Stimulated activated CD8-positive, alpha-beta memory T cell treated with anti-CD3 and anti-CD28 coated beads, Interleukin-12 subunit alpha, Interleukin-12 subunit beta, amount 100 ng/mL, for 24 hours (primary cell): ENCODE measurements around the gene TLE1.
"Not testable (repeated sequence)": the region's sequence is repeated elsewhere in the genome, so short reads cannot be mapped to it uniquely, and the experiment has no call there.

Source experiments
- DNase-seq: peaks from one replicate; pipeline ENCODE4 v3.0.0-alpha.2; 2020; ENCODE audit errors: extremely low read depth

TLE1 gene

DNA sequence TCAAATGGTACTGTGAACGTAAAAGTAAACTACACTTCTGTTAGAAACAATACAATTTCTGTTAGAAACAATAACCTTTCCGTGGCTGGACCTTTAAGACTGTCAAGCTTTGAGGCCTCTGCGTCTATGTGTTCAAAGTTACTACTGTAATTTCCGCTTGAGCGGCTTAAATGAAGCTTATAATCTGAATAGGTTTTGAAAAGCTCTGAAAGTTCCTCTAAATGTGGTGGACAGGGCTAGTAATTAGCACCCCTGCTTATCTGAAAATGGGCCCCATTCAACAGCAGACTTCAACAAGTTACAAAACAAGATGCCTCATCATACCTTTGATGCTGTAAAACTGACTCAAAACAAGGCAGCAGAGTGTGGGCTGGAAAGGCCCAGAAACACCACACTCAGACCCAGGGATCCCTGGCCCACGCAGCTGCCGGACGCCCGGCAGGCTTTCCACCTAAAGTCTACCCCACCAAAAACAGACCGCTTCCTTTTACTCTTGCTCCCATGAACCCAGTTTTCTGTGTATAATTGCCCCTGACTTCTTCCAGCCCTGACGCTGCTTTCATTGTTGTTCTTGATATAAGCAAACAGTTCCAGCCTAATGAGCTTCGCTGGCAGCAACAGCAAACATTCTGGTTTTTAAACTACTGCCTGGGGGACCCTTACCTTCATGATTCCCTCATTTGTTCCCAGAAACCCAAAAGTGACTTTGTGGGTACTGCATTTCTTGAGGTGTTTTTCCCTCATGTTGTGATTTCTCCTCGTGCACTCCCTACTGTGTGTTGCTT lies 66.7 kb downstream of the TLE1 start:
- DNase-seq, result no peak

DNA sequence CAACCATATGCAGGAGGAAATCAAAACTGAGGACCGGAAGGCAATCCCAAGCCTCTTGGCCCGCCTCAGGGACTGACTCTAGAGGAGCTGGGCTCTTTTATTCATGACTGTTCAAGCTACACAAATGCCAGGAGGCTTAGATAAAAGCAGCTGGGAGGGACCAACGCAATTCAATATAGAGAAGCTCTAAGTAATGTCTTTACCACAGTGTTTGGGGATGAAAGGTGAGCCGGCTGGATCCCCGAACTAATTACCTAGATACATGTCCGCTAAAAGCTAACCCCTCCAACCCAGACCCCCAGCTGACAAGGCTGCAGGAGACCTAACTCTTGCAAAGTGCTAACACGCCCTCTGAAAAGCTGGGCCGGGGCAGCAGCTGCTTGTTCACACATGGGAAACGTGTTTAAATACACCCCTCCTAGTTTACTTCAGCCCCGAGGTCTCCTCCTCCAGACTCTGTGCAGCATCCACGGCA lies 67.5 kb downstream of the TLE1 start:
- no peak for DNase-seq

DNA sequence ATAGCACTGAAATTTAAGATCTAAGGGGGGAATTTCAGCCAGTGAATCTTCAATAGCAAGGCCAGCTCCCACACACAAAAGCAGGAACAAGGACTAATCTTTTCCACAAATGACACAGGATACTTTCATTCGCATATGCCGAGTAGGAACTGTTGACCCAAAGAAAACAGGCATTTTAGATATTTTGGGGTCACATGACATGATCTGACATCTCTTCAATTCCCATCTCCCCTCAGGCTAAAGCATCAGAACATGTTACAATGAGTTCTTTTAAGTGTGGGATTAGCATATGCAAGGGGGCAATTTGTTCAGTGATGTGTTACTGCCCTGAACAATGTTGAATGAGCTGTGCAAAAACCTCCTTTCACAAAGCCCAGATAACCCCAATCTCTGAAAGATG lies 68.2 kb downstream of the TLE1 start:
- DNase-seq, result no peak

DNA sequence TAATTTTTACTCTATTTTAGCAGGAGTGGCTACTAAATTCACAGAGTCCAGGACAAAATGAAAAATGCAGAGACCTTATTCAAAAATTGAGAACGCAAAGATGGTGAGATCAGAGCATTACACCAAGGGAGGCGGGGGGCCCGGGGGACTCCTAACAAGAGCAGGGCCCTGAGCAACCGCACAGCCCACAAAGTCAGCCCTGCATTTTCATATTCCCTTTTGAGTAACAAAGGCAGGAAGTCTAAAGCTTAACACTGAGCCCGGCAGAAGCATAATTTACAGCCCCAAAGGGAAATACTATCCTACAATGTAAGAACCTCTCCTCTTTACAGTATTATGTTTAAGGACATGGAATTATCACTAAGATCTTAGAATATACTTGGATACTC lies 69.4 kb downstream of the TLE1 start:
- no peak for DNase-seq

DNA sequence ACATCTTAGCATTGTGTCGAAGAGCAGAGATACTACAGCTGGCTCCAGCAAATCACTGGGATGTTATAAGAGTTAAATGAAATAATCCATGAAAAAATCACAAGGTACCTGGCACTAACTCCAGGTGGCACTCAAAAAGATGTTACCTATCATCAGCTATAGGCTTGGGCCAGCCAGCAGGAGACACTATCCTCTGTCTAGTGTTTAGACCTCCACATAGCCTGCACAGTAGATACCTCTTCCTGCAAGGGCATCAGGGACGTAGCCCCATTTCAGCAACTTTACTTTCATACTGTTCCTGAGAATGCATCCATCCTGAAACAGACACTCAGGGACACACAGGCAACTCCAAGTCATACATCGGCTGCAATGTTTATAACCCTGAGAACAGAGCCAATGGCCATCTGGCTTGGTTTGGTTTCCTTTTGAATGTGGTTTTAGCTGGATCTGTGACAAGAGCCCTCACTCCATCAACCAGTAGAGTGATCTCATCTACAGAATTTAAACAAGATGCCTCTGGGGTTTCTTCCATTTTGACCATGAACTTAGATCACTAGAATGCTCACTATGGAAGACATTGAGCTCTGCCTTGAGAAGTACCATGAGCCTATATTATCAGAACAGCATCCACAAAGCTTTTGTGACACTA lies 69.9 kb downstream of the TLE1 start:
- DNase-seq, result no peak

DNA sequence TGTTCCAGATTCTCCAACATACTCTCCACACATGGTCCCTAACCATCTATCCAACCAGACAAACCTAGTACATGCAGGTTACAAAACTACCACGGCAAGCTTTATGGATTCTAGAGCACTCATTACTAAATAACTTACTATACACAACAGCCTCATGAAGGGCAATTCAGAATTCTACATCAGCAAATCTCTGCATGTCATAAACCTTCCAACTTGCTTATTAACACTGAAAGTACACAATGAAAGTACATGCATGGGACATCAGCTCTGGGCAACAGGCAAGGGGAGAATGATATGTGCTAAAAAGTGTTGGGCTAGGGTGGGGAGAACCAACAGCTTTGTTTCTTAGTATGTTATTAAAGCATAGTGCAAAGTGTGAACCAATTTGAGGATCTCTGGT lies 70.4 kb downstream of the TLE1 start:
- no peak for DNase-seq

DNA sequence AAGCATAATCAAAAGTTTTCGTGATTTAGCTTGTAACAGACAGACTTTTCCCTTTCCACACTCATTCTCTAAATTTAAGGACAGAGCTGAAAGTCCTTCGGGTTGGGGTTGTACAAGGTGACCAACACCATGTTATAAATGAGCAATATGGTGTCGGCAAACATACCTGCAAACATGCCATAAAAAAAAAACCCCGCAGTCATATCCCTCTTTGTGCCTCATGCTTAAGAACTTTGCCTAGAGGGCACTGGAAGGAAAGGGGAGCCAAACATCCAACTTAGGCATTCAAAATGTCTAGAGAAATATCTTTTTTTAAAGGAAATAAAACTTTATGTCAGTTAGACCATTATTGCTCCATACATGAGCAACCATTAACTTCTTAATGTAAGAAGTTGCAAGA lies 73.2 kb downstream of the TLE1 start:
- DNase-seq, result no peak

DNA sequence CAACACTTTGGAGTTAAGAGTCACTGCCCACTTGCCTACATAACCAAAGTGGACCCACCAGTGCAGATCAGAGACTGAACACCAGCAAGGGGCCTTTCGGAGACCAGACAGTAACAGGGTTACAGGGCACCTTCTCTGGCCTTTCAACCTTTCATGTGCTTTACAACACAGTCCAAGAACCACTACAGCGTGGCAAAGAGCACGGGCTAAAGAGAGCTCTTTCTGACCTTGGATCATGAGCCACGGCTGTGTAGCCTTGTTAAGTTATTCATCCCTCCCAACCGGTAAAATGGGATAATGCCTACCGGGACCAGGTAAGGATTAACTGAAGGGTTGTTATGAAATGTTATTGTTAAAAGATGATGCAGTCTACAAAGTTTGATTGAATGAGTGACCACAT lies 75.0 kb downstream of the TLE1 start:
- no peak for DNase-seq

DNA sequence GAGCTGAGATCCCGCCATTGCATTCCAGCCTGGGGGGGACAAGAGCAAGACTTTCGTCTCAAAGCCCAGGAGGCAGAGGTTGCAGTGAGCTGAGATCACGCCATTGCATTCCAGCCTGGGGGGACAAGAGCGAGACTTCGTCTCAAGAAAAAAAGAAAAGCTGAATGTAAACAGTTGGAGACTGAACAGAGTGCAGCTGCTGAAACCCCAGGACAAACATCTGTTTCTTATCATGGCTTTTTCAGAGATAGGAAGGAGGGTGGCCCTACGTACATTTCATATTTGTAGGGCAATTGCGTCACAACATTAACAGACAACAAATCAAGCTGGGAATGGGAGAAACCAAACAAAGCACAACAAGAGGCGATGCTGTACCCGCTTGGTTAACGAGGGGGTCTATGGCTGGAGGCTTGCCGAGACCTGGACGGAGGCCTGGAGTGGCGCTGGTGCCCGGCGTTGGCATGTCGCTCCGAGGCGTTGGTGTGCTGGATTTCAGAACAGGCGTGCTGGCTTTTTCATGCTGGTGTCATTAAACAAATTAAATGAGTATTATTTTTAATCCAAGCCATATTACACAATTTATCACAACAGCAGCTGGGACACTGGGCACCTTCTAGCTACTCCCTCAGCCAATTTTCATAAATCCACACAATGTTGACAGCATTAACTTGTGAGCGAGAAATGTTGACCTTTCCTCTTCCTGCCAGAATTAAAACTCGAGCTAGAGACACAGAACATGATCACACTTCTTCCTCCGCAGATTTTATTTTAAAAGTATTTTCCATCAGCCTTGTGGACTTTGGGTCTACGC lies 76.1 kb downstream of the TLE1 start:
- no peak for DNase-seq

DNA sequence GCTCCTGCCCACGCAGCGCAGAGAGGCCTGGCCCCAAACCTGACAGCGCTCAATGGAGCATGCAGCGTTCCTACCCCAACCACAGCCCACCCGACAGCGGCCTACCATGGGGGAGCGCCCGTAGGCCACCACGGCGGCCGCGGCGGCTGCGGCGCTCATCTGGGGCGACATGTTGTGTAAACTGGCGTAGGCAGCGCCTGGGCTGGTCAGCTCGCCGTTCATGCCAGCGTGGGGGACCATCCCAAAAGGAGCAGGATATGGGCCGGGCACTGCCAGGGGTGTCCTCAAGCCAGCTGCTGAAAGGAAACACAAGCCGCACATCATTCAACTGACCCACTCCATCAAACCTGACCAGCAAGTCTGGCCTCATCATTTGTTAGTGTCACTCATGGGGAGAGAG lies 77.7 kb downstream of the TLE1 start:
- no peak for DNase-seq

DNA sequence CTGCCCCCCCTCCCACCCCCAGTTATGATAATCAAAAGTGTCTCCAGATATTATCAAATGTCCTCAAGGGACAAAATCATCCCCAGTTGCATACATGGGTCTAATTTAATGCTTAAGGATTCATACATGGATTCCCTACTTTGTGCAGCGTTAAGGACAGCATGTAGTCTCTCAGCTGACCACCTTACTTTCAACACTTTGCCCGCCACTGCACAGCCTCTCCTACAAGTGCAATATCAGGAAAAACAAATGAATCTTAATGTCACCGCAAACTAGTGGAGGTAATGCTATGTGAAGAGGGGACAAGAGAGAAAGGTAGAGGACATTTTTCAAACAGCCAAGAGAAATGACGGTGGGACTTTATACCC lies 78.6 kb downstream of the TLE1 start:
- no peak for DNase-seq

DNA sequence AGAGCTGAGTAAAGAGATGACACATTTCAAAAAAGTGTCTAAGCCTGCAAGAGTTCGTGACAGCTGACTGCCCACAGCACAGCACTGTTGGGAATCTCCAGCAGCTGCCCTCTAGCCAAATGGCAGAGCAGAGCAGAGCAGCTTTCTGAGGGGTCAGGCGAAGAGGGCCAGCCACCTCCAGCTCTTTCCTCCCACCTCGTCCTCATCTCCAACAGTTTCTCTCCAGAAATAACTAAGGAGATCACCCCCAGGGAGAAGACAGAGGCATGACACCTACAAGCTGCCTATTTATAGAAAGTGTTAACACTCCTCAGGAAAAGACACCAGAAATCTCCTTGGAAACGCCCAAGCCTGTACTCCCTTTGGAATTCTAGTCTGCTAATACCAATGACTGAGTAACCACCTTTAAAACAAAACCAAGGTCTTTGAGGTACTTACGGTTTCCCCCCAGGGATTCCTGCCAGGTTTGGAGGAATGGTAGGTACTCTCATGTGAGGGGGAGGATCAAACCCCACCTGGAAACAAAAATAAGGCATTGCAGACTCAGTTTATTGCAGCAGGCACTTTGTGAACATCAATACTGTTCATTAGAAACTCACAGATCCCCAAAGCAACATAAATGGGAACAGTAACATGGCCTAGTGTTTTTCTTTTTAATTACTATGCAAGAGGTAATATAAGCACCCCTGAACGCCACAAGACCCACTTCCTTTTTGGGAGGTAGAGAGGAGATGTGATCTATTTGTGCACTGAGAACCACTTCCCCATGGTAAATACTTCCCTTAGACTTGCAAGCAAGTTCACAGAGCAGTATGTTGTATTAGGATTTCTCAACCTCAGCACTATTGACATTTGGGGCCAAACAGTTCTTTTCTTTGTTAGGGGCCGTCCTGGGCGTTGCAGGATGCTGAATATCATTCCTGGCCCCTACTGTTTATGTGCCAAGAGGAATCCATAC lies 79.3 kb downstream of the TLE1 start:
- no peak for DNase-seq

DNA sequence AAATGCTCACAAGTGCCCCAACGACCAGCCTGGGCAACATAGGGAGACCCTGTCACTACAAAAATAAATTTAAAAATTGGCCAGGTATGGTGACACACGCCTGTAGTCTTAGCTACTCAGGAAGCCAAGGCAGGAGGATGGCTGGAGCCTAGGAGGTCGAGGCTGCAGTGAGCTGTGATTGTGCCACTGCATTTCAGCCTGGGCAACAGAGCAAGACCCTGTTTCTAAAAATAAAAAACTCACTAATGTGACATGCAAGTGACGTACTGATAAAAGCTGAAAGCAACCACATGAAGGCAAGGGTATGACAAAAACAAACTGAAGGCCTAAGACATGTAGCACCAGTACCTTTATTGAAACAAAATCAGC lies 81.1 kb downstream of the TLE1 start:
- DNase-seq, result no peak

DNA sequence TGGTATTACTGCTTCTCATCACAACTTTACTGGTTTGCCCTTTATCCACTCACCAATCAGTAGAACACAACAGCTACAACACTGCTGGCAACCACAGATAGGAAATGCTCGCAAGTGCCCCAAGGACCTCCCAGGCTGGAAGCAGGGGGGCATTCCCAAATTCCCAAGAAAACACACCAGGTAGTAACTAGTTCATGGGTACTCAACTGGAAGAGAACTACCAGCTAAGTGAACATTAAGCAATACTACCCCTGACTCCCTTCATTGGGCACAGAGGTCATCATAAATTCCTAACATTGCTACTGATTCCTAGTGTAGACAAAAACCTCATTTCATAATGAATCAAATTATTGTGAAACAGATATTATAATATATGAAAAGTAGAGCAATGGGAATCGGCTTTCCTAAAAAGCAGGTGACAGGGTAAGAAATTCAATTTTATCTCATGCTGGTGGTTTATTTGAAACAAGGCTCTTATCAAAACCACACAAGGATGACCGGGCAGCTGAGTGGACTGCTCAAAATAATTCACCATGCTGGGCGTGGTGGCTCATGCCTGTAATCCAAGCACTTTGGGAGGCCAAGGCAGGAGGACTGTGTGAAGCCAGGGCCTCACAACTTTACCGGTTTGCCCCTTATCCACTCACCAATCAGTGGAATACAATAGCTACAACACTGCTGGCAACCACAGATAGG lies 81.6 kb downstream of the TLE1 start:
- DNase-seq, result no peak

DNA sequence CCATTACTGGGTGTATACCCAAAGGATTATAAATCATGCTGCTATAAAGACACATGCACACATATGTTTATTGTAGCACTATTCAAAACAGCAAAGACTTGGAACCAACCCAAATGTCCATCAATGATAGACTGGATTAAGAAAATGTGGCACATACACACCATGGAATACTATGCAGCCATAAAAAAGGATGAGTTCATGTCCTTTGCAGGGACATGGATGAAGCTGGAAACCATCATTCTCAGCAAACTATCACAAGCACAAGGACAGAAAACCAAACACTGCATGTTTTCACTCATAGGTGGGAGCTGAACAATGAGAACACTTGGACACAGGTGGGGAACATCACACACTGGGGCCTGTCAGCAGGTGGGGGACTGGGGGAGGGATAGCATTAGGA lies 83.1 kb downstream of the TLE1 start:
- not testable (repeated sequence) for DNase-seq

DNA sequence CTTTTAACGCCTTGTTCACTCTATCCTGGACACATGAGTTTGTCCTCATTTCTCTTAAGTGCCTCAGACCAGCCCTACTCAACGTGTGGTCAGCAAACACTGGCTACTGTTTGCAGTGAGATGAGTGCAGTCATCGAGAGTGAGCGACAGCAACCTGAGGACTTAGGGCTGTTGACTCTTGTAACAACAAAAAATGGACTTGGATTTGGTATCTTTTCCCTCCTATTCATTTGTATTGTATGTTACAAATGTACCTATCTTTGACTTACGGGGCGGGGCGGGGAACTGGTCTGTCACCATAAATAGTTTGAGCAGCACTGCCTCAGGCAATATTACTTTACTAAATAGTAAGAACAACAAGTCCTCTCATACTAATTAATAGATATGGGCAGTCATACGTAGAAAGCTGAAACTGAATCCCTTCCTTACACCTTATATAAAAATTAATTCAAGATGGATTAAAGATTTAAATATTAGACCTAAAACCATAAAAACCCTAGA lies 84.1 kb downstream of the TLE1 start:
- no peak for DNase-seq

DNA sequence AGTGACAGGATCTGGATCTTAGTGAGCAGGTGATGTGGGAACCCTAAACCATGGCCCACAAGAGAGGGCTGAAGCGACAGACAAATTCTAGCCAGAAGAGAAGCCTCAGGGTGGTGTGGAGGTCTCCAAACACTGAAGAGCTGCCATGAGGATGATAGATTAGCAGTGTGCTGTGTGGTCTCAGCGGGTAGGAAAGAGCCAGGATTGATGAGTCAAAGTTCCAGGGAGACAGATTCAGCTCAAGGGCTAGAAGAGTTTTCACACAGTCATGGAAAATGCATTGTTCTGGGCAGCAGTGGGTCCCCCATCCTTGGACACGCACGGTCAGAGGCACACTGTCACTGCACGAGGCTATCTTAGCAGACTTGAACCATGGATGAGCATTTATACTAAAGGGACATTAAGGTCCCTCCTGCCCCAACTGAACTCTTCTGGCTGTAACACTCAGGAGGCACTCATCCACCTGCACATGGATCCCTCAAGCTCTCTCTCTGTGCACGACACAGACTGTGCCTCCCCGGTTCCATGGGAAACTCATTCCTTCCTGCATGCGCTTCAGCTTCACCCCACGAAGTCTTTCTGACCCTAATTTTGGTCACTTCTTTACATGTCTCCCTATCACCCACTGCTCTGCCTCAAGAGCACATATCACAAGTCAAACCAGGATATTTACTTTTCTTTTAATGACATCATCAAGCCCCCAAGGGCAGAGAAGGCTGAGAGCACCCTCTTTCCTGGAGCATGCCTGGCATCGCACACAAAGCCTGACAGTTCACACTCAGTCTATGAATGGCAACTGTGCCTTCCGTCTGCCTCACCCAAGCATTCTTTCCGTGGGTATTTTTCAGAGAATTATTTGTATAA lies 84.8 kb downstream of the TLE1 start:
- DNase-seq, result no peak

DNA sequence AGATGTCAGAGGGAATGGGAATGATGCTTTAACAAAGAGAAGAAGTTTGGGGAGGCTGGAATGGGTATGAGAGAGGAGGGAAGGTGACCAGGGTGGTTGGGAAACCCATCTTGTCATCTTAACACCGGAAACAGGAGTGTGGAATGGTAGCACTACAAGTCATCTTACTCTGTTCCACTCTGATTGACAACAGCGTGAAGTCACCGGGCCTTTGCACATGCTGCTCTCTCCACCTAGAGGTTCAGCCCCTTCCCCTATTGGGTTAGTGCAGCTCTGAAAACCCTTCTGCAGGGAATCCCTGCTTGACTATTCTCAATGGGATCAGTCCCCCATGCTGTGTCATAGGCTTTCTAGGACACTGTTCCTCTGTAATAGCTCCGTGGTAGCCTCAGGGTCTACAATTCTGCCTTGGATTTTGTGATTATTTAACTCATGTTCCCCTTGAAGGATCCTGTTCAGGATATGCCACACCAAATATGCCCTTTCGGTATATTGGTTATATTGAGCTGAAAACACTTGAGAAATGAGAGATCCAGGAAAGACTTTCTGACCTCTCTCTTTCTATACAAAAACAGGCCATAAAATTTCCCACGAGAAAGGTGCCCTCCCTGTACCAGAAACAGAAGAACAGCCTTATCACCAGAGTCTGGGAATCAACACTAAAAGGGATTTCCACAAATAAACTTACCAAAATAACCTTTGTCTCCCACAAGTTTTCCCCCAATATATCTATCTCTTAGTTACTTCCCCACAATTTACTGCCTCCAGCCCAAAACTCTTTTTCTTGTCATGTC lies 86.3 kb downstream of the TLE1 start:
- DNase-seq, result no peak
